ENCODE measurements around the gene ZFY.

- no peak for TF ChIP-seq ZFP30 (CRISPR knock-in tag; IDR thresholded peaks at IDR 0.05)
- no peak for TF ChIP-seq SNAI2 (CRISPR knock-in tag; IDR thresholded peaks at IDR 0.05)
- TF ChIP-seq PATZ1 (CRISPR knock-in tag; IDR thresholded peaks at IDR 0.05; ENCODE audit: borderline replicate concordance) = no peak
- TF ChIP-seq PPARA (CRISPR knock-in tag; IDR thresholded peaks at IDR 0.05; ENCODE audit: borderline replicate concordance) = no peak
- TF ChIP-seq ZNF565 (CRISPR knock-in tag; conservative IDR thresholded peaks at IDR 0.05; ENCODE audit: low read depth) = no peak
- TF ChIP-seq OSR1 (CRISPR knock-in tag; IDR thresholded peaks at IDR 0.05) = no peak
- TF ChIP-seq BACH2 (CRISPR knock-in tag; IDR thresholded peaks at IDR 0.05; ENCODE audit: borderline replicate concordance) = no peak
- no peak for TF ChIP-seq ZNF70 (CRISPR knock-in tag; IDR thresholded peaks at IDR 0.05)
- no peak for TF ChIP-seq POU6F1 (CRISPR knock-in tag; IDR thresholded peaks at IDR 0.05; ENCODE audit: borderline replicate concordance, low read depth)
- no peak for TF ChIP-seq TSHZ2 (CRISPR knock-in tag; IDR thresholded peaks at IDR 0.05)
- no peak for TF ChIP-seq GLIS3 (CRISPR knock-in tag; IDR thresholded peaks at IDR 0.05)
- TF ChIP-seq ESRRG (CRISPR knock-in tag; IDR thresholded peaks at IDR 0.05) = no peak
- no peak for TF ChIP-seq TOX (CRISPR knock-in tag; IDR thresholded peaks at IDR 0.05; ENCODE audit: borderline replicate concordance)
Measured at GRCh38 chrY:2969561-2969960, 34.4 kb downstream of the ZFY start.

Data from SK-N-SH treated with all-trans-retinoic acid at 6 μM for 48 hours (cell line).